Activated B cell treated with CpG ODN at 0.5 μM for 24 hours (primary cell): ENCODE measurements around the gene KIF27. TPM values are rescaled to one million over a fixed set of nuclear protein-coding genes. Genes with fewer than 3 reads are reported as not detected.

Experiments
- ATAC-seq: fragments of 200-7000 bp; cut with Tn5 transposase; one replicate; pipeline ENCODE4 v1.10.0; 2021; ENCODE audit warnings: low read depth, mild to moderate bottlenecking, moderate library complexity
- CTCF ChIA-PET: fragments of 350-600 bp; sonication (Branson Sonifier 250); formaldehyde crosslinking; loops from one replicate; lab custom pipeline; 2021; ENCODE audit warnings: antibody characterized with exemption; lab: Charles Lee
- POLR2A ChIA-PET: fragments of 350-600 bp; sonication (Branson Sonifier 250); formaldehyde crosslinking; loops from one replicate; lab custom pipeline; 2021; ENCODE audit warnings: antibody characterized with exemption; lab: Charles Lee
- DNase-seq: peaks from one replicate; pipeline ENCODE4 v3.0.0; 2022
- H3K27ac Mint-ChIP-seq: one replicate; pipeline ENCODE4 v1.8.0; 2020; ENCODE audit warnings: mixed read lengths
- H3K27me3 Mint-ChIP-seq: one replicate; pipeline ENCODE4 v1.8.0; 2021; ENCODE audit warnings: mixed read lengths
- H3K36me3 Mint-ChIP-seq: one replicate; pipeline ENCODE4 v1.8.0; 2021; ENCODE audit warnings: low read depth, mixed read lengths
- H3K4me1 Mint-ChIP-seq: one replicate; pipeline ENCODE4 v1.8.0; 2021; ENCODE audit warnings: mixed read lengths
- H3K4me3 Mint-ChIP-seq: one replicate; pipeline ENCODE4 v1.8.0; 2020; ENCODE audit warnings: mild to moderate bottlenecking, mixed read lengths
- H3K9me3 Mint-ChIP-seq: one replicate; pipeline ENCODE4 v1.8.0; 2020; ENCODE audit warnings: mixed read lengths
- intact Hi-C: fragments of 100-400 bp; cut with micrococcal nuclease; formaldehyde crosslinking; loops from one replicate; pipeline ENCODE4 v1.15.1; 2024
- total RNA-seq: library from RNA; stranded (reverse); gene quantifications from 2 replicates; pipeline ENCODE4 v1.2.3, GENCODE V29; 2022
- TF ChIP-seq, protein P1 (sequence below): fragments of 200-600 bp; IDR thresholded peaks from one replicate; pipeline ENCODE4 v1.8.0; 2022; ENCODE audit warnings: antibody characterized with exemption, mild to moderate bottlenecking

KIF27 gene
- total RNA-seq, 1 donor from 2014 or later = 5.1 TPM

DNA sequence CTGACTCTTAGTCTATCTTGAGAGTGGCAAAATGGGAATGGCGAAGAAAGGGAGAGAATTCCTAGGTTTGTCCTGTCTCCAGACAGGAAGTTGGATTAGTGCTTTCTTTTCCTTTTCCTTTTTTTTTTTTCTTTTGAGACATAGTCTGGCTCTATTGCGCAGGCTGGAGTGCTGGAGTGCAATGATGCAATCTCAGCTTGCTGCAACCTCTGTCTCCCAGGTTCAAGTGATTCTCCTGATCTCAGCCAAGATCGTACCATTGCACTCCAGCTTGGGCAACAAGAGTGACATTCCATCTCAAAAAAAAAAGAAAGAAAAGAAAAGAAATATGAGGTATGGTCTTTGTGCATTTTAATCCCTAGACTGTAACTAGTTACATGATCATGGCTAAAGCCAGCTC, 12.6 kb upstream of the KIF27 start:
- Mint-ChIP-seq H3K36me3 (peaks cover 3% of the 10 kb centered on the region), H3K9me3 (no peaks in the 10 kb centered on the region), H3K27me3 (no peaks in the 10 kb centered on the region), H3K4me1 (no peaks in the 10 kb centered on the region), H3K4me3 (no peak overlapping the region), H3K27ac (no peak overlapping the region)
- intact Hi-C loops = no loop called here
- ChIA-PET CTCF (interaction anchor here (1.4 kb wide), 1 partner anchor 327 kb away, joined by 6 read pairs; no protein-coding TSS in a partner anchor), POLR2A (interaction anchor here (0.6 kb wide), 1 partner anchor 21 kb away, joined by 4 read pairs; no protein-coding TSS in a partner anchor)
- TF ChIP-seq, protein P1, sequence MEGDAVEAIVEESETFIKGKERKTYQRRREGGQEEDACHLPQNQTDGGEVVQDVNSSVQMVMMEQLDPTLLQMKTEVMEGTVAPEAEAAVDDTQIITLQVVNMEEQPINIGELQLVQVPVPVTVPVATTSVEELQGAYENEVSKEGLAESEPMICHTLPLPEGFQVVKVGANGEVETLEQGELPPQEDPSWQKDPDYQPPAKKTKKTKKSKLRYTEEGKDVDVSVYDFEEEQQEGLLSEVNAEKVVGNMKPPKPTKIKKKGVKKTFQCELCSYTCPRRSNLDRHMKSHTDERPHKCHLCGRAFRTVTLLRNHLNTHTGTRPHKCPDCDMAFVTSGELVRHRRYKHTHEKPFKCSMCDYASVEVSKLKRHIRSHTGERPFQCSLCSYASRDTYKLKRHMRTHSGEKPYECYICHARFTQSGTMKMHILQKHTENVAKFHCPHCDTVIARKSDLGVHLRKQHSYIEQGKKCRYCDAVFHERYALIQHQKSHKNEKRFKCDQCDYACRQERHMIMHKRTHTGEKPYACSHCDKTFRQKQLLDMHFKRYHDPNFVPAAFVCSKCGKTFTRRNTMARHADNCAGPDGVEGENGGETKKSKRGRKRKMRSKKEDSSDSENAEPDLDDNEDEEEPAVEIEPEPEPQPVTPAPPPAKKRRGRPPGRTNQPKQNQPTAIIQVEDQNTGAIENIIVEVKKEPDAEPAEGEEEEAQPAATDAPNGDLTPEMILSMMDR = no peak
- ATAC-seq (no peak), DNase-seq (no peak)

DNA sequence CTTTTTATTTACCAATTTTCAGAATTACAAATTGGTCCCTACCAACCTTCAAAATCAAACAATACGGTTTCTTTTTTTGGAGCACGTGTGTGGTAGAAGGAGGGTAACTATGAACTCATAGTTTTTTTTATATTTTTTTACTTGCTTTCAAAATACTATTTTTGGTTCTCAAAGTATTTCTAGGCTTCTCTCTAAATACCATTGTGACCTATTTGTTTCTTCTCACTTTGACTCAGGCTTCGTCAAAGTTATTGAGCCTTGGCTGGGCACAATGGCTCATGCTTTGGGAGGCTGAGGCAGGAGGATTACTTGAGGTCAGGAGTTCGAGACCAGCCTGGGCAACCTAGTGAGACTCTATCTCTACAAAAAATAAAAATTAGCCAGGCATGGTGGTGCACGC, 11.6 kb upstream of the KIF27 start:
- no peaks in the 10 kb centered on the region for H3K9me3 Mint-ChIP-seq
- H3K27ac Mint-ChIP-seq = no peak overlapping the region
- TF ChIP-seq, protein P1 = no peak
- DNase-seq = no peak
- H3K27me3 Mint-ChIP-seq = no peaks in the 10 kb centered on the region
- ATAC-seq = no peak
- no peaks in the 10 kb centered on the region for H3K4me1 Mint-ChIP-seq
- ChIA-PET CTCF (interaction anchor here (1.0 kb wide), 1 partner anchor 240 kb away, joined by 3 read pairs; no protein-coding TSS in a partner anchor), POLR2A (no interaction called here)
- no peak overlapping the region for H3K4me3 Mint-ChIP-seq
- no peaks in the 10 kb centered on the region for H3K36me3 Mint-ChIP-seq
- intact Hi-C loops = no loop called here

DNA sequence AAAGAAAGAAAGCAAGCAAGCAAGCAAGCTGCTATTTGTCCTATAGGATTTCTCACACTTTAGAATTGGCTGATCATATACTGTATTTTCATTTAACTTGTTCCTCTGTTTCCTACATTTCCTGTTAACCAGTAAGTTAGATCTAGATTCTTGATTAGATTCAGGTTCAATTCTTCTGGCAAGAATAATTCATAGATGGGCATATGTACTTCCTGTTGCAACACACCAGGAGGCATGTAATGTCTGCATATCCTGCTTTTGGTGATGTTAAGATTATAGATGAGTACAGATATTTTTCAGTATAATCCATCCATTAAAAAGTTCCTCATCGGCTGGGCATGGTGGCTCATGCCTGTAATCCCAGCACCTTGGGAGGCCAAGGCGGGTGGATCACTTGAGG, 10.8 kb upstream of the KIF27 start:
- H3K9me3 Mint-ChIP-seq = no peaks in the 10 kb centered on the region
- intact Hi-C loops = no loop called here
- H3K4me1 Mint-ChIP-seq = no peaks in the 10 kb centered on the region
- H3K4me3 Mint-ChIP-seq = no peak overlapping the region
- TF ChIP-seq, protein P1 = no peak
- H3K27ac Mint-ChIP-seq = no peak overlapping the region
- POLR2A ChIA-PET = no interaction called here
- H3K27me3 Mint-ChIP-seq = no peaks in the 10 kb centered on the region
- no peaks in the 10 kb centered on the region for H3K36me3 Mint-ChIP-seq
- CTCF ChIA-PET = no interaction called here
- no peak for DNase-seq
- ATAC-seq = no peak

DNA sequence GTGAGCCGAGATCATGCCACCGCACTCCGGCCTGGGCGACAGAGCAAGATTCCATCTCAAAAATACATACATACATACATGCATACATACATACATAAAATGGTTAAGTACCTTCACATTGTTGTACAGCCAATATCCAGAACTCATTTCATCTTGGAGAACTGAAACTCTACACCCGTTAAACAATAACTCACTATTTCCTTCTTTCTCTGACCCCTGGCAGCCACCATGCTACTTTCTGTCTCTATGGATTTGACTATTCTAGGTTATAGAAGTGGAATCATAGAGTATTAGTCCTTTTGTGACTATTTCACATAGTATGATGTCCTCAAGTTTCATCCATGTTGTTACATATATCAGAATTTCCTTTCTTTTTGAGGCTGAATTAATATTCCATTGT, 9.6 kb upstream of the KIF27 start:
- ATAC-seq (no peak), DNase-seq (no peak)
- H3K4me1 Mint-ChIP-seq = no peaks in the 10 kb centered on the region
- CTCF ChIA-PET = no interaction called here
- POLR2A ChIA-PET = interaction anchor here (0.6 kb wide), 1 partner anchor 333 kb away, joined by 4 read pairs; no protein-coding TSS in a partner anchor
- H3K36me3 Mint-ChIP-seq = no peaks in the 10 kb centered on the region
- no peaks in the 10 kb centered on the region for H3K9me3 Mint-ChIP-seq
- intact Hi-C loops = no loop called here
- no peak overlapping the region for H3K27ac Mint-ChIP-seq
- H3K4me3 Mint-ChIP-seq = no peak overlapping the region
- no peaks in the 10 kb centered on the region for H3K27me3 Mint-ChIP-seq
- TF ChIP-seq, protein P1 = no peak

DNA sequence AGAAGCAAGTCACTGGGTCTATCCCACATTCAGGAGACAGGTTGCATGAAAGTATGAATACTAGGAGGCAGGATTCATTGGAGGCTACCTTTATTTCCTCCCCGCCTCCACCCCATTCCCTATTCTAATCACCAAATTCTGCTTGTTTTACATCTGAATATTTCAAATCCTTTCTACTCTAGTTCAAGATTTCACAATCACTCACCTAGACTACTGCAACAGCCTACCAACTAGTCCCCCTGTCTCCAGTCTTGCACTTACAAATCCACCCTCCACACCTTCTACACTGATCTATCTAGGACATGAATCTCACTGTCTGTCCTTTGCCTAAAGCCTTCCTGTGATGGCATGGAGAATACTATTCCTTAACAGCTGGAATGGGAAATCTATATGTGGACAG, 6.4 kb upstream of the KIF27 start:
- TF ChIP-seq, protein P1 = no peak
- DNase-seq (no peak), ATAC-seq (no peak)
- Mint-ChIP-seq H3K36me3 (no peaks in the 10 kb centered on the region), H3K9me3 (no peaks in the 10 kb centered on the region), H3K27me3 (no peaks in the 10 kb centered on the region), H3K27ac (no peak overlapping the region), H3K4me1 (peaks cover 2% of the 10 kb centered on the region), H3K4me3 (no peak overlapping the region)
- intact Hi-C loops = no loop called here
- ChIA-PET POLR2A (no interaction called here), CTCF (no interaction called here)
